IPS-NIHi11 (cell line): ENCODE results near the gene PPP1R14D.

Experiments used
- DNase-seq: peaks from one replicate; pipeline ENCODE4 v3.0.0; 2012; ENCODE audit warnings: mixed read lengths, low spot score

PPP1R14D gene

GRCh38 chr15:40782609-40783227 is 45.8 kb downstream of the PPP1R14D start:
- DNase-seq = peak; percentile 68

GRCh38 chr15:40776537-40777141 is 51.9 kb downstream of the PPP1R14D start:
- DNase-seq = no peak

- DNase-seq = no peak
Measured at GRCh38 chr15:40775740-40776536, 52.6 kb downstream of the PPP1R14D start.

GRCh38 chr15:40775007-40775406 is 53.5 kb downstream of the PPP1R14D start:
- DNase-seq = no peak

- DNase-seq = no peak
Measured at GRCh38 chr15:40773902-40774301, 54.6 kb downstream of the PPP1R14D start.

GRCh38 chr15:40773496-40773895 is 55.0 kb downstream of the PPP1R14D start:
- DNase-seq = no peak

GRCh38 chr15:40772014-40772413 is 56.5 kb downstream of the PPP1R14D start:
- no peak for DNase-seq

- no peak for DNase-seq
Measured at GRCh38 chr15:40771242-40771641, 57.3 kb downstream of the PPP1R14D start.

- DNase-seq = no peak
Measured at GRCh38 chr15:40770147-40770721, 58.3 kb downstream of the PPP1R14D start.

GRCh38 chr15:40769274-40770146 is 59.0 kb downstream of the PPP1R14D start, which contains the start of gene C15orf62:
Gene C15orf62, plus strand, starts transcription at chr15:40769980. Its CDS starts 516 bp downstream, at chr15:40770496.
- peak; percentile 47 for DNase-seq

GRCh38 chr15:40768521-40769273 is 59.8 kb downstream of the PPP1R14D start:
- no peak for DNase-seq

GRCh38 chr15:40767838-40768500 is 60.5 kb downstream of the PPP1R14D start:
- DNase-seq = no peak

- no peak for DNase-seq
Measured at GRCh38 chr15:40766906-40767837, 61.3 kb downstream of the PPP1R14D start.

- DNase-seq = no peak
Measured at GRCh38 chr15:40766194-40766815, 62.2 kb downstream of the PPP1R14D start.
